DMS53 treated with DMSO at 0.1 percent for 48 hours (cell line): ENCODE data around the gene PLVAP.

ENCODE experiments used
- DNase-seq: peaks from one replicate; lab custom pipeline; 2025; ENCODE audit not compliant: unreplicated experiment; lab: John Stamatoyannopoulos, UW

PLVAP gene

GRCh38 chr19:17376935-17377600 is at the start of gene PLVAP:
PLVAP (minus strand) TSS chr19:17377342; CDS start chr19:17377288, 54 bp downstream.
- no peak for DNase-seq

- DNase-seq: no peak
Measured at GRCh38 chr19:17424743-17425365, 47.7 kb upstream of the PLVAP start.

GRCh38 chr19:17423429-17424208 is 46.5 kb upstream of the PLVAP start:
- no peak for DNase-seq

- DNase-seq: no peak
Measured at GRCh38 chr19:17421942-17422341, 44.8 kb upstream of the PLVAP start.

GRCh38 chr19:17420475-17420924 is 43.4 kb upstream of the PLVAP start:
- no peak for DNase-seq

GRCh38 chr19:17419621-17420474 is 42.7 kb upstream of the PLVAP start, which contains the start of gene MVB12A:
MVB12A (plus strand) TSS chr19:17420047; CDS start chr19:17420136, 89 bp downstream.
- DNase-seq: peak; percentile 88

GRCh38 chr19:17419154-17419620 is 42.0 kb upstream of the PLVAP start:
- DNase-seq: no peak

- DNase-seq: no peak
Measured at GRCh38 chr19:17418710-17419109, 41.6 kb upstream of the PLVAP start.

- DNase-seq: no peak
Measured at GRCh38 chr19:17415121-17415520, 38.0 kb upstream of the PLVAP start.

GRCh38 chr19:17414097-17414496 is 37.0 kb upstream of the PLVAP start:
- no peak for DNase-seq

GRCh38 chr19:17411801-17412200 is 34.7 kb upstream of the PLVAP start:
- DNase-seq: no peak

- no peak for DNase-seq
Measured at GRCh38 chr19:17409990-17410389, 32.8 kb upstream of the PLVAP start.

GRCh38 chr19:17406887-17407196 is 29.7 kb upstream of the PLVAP start:
- DNase-seq: no peak

- DNase-seq: no peak
Measured at GRCh38 chr19:17406046-17406886, 29.1 kb upstream of the PLVAP start.

GRCh38 chr19:17405250-17406045 is 28.3 kb upstream of the PLVAP start, which contains the start of gene BST2:
BST2 (minus strand) TSS chr19:17405630; CDS start chr19:17405575, 55 bp downstream.
- DNase-seq: no peak

- DNase-seq: no peak
Measured at GRCh38 chr19:17404621-17405249, 27.6 kb upstream of the PLVAP start.

GRCh38 chr19:17404015-17404414 is 26.9 kb upstream of the PLVAP start:
- no peak for DNase-seq

- no peak for DNase-seq
Measured at GRCh38 chr19:17402982-17403855, 26.1 kb upstream of the PLVAP start.
